Germinal center (tissue), 1 donor: ENCODE measurements around the gene REXO1.

Experiments
- DNase-seq: peaks from one replicate; pipeline ENCODE4 v3.0.0; 2012; ENCODE audit warnings: mixed read lengths, low spot score

REXO1 gene

DNA sequence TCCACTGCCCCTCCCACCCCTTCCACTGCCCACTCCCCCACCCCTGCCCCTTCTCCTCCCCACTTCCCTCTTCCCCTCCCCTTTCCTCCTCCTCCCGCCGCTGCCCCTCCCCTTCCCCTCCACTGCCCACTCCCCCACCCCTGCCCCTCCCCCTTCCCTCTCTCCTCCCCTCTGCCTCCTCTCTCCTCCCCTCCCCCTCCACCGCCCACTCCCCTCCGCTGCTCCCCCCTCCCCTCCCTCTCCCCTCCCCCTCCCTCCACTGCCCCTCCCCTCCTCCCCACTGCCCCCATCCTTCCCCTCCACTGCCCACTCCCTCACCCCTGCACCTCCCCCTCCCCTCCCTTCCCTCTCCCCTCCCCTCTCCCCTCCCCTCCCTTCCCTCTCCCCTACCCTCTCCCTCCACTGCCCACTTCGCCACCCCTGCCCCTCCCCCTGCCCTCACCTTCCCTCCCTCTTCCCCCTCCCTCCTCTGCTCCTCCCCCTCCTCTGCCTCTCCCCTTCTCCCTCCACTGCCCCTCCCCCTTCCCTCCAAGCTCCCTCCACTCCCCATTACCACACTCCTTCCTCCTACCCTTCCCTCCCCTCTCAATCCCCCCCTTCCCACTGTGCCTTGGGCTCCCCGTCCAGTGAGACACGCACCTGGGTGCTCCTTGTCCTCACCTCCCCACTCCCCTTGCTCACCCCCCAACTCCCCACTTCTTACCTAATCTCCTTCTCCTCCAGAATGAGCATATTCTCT is 58.1 kb downstream of the REXO1 start:
- no peak for DNase-seq

DNA sequence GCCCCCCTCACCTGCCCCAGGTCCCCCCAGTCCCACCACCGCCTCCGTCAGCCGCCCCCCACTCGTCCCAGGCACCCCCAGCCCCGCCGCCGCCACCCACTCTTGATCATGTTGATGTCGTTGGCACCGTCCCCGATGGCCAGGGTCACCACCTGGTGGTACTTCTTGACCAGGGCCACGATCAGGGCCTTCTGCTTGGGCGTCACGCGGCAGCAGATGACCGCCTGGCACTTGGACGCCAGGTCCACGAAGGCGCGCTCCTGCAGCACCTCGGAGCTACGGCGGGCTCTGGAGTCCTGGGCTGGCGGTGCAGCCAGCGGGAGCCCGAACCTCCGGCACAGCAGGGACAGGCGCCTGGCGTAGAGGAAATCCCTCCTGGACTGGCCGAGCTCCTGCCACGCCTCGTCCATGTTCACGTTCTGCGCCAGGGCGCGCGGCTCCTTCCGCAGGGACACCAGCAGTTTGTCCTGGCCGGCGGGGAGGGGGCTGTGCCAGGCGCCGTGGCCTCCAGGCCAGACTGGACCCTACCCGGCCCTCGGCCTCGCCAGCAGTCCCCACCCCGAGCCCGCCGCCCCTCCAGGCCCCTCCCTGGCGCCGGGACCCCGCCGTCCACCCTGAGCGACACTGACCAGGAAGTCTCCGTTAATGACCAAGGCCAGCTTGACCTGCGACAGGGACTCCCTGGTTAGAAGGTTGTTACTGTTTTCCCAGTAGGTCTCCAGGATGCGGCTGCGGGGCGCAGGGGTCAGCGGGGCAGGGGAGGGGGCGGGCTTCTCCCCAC is 58.8 kb downstream of the REXO1 start:
- no peak for DNase-seq

DNA sequence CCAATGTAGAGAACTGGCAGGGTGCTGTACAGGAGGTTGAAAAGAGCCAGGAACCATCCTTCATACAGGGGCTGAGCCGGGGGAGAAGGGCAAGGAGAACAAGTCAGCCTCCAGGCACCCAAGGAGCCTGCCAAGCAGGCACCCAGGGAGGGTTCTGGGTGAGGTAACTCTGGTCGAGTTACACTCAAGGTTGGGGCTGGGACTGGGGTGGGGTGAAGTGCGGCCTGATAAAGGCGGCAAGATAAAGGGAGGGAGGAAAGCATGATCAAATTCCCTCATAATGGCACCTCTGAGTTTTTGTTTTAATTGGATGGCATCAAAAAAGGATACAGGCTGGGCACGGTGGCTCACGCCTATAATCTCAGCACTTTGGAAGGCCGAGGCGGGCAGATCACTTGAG is 61.2 kb downstream of the REXO1 start:
- DNase-seq = no peak

DNA sequence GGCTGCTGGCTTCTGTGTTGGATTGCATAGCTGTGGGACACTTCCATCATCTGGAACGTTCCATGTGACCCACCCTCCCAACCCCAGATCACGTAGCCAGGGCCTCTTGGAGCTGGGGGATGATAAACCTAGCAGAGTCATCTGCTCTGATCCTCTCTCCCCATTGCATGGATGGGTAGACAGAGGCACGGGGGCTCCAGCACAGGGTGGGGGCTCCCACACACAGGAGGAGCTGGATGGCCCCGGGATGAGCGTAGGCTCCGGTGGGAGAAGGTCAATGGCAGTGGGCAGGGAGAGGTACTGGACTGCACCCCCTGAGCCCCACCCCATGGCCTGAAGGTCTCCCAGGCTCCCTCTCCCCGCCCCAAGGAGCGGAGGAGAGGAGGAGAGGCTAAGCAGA is 61.6 kb downstream of the REXO1 start:
- DNase-seq = no peak

DNA sequence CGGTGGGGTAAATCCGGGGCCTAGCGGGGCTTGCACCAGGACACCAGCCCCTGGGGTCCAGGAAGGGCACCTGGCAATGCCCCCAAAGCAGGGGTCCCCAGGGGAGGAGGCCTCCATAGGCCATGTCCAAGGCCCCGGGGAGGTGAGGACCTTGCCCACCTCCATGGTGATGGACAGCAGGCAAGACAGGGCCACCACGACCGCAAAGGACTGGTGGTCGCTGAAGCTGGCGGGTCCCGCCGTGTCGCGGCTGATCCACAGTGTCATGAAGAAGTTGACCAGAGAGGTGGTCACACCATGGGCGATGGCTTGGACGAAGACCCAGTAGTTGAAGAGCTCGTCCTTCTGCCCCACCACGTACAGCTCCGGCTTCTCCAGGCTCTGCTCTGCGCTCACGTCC is 63.0 kb downstream of the REXO1 start:
- no peak for DNase-seq

DNA sequence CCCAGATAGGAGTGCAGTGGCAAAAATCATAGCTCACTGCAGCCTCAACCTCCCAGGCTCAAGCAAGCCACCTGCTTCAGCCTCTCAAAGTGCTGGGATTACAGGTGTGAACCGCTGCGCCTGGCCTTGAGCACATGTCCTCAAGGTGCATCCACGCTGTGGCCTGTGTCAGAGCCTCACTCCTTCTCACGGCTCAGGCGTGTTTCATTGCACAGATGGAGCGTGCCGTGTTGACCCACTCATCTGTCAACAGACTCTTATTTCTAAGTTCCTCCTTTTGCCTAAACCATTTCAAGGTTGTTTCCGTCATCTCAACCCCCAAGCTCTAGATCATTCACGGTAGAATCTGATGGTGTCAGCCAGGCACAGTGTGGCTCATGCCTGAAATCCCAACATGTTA is 64.4 kb downstream of the REXO1 start:
- DNase-seq = no peak

DNA sequence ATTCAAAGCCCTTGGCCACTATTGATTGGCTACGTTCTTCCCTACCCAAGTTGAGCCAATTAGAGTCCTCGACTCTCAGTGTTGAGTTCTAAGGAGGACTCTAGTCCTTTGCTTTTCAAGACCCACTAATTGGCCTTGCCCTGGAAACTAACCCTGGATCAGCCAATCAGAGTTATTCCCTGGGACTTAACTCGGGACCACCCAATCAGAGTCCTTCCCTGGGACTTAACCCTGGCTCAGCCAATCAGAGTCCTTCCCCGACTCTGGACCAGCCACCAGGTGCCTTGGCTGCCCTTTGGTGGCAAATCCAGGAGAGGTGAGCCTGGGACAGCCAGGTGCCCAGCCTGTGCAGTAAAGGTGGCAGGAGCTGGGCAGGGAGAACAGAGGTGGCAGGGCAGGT is 64.9 kb downstream of the REXO1 start:
- no peak for DNase-seq

DNA sequence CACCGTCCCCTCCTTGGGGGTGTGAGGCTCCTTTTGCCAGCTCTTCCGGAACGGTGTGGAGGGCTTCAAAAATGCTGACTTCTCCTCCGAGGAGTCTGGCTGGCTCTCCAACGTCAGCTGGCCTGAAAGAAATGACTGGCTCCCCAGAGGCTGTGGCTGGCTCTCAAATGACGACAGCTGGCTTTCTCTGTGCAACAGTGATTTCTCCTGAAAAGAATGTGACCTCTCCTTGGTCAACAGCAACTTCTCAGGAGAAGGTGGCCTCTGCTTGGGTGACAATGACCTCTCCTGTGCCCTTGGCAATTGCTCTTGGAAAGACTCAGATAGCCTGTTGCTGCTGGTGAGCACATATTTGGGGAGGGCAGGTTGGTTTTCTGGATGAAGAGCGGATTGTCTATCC is 65.8 kb downstream of the REXO1 start:
- DNase-seq = no peak

DNA sequence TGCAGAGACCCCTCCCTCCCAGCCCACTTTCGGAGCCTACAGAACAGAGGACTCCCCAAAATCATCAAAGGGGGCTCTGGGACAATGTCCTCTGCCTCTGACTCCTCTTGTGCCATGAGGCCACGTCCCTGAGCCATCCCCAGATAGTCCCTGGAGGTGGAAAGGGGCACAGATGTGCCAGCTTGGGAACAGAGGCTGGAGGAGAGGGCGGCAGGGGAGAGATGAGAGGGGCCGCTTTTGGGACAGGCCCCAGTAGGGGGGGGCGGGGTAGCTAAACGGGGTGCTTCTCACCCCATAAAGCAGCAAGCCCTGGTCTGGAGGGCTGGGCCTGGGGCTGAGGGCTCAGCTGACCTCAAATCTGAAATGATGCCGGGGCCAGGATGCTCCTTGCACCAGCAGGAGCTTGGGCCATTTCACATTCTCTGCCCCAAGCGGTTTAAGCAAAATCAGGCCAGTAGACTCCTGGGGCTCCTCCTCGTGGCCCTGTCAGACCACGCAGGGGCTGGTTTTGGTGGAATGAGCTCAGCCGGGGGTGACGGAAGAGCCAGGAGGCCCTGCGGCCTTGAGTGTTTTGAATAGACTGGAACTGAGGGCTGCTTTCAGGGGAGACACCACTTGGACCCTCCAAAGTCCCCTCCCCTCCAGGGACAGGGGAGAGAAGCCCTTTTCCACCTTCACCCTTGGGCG is 67.9 kb downstream of the REXO1 start:
- DNase-seq = no peak

DNA sequence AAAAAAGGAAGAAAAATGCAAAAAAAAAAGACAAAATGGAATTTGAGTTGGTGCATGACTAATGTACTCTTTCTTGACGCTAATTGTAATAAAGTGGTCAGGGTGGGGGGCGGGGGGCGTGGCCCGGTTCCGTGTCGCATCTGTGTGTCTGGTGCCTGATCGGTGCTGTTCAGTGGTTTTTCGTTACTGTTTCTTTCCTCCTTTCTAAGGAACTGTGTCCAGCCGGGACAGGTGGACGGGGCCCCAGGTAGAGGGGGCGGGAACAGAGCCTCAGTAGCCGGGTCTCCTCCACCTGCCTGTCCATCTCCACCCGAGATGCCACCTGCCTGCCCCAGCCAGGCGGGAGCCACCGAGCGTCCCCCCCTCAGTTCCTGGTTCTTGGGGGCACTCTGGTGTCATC is 68.7 kb downstream of the REXO1 start:
- DNase-seq = no peak

DNA sequence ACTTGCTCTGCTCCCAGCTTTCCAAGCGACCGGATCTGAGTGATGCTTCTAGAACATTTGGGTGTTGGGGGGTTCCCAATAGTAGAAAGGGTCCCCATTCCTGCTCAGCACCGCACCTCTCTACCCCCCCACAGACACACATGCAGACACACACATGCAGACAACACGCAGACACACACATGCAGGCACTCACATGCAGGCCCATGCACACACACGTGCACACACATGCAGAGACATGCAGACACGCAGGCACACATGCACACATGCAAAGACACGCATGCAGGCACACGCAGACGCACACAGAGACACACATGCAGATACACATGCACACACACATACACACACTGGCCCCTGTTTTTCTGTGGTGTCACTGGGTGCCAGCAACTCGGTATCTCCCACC is 71.1 kb downstream of the REXO1 start:
- no peak for DNase-seq

DNA sequence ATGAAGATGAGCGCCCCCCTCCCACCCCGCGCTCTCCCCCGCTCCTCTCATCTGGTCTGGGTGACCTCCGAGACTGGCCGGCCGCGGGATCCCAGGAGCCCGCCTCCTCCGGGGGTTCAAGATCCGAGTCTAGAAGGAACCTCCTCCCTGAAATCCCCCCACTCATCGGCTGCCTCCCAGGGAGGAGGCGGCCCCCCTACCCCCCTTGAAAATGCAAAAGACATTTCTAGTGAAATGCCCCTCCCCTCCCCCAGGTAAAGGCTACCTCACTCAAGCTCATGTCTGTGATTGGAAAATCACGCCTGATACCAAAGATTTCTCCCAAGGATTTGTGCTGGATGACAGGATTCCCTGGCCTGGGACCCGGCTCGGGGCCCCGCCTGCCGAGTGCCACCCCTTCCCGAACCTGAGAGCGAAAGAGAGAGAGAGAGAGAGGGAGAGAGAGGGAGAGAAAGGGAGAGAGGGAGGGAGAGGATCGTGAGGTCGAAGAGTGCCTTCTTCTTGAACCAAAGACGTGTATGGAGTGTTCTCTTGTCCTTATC is 71.6 kb downstream of the REXO1 start:
- DNase-seq = no peak

DNA sequence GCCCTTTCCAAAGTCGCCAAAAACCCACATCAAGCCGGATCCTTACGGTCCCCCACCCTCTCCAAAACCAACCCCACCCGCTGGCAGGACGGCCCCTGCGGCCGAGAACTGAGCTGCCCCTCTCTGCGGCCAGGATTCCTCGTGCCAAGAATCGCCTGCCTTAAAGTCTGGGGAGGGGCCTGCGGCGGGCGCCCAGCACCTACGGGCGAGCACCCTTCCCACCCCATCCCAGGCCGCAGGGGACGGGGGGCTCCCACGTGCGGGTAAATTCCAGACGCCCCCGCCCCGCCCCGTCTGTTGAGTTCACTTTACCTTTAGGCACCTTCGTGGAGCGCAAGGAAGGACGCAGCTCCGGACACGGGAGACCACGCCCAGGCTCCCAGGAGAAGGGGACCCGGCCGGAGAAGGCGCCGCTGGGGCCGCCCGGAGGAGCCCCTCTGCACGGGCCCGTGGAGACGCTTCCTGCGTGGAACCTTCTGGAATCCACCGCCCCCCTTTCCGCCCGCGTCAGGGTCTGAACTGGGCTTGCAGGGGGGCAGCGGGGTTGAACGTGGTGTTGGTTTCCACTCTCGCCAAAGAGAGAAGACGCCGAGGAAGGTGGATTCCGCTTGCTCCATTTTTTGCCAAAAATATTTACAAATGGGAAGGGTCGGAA is 72.2 kb downstream of the REXO1 start:
- DNase-seq = no peak

DNA sequence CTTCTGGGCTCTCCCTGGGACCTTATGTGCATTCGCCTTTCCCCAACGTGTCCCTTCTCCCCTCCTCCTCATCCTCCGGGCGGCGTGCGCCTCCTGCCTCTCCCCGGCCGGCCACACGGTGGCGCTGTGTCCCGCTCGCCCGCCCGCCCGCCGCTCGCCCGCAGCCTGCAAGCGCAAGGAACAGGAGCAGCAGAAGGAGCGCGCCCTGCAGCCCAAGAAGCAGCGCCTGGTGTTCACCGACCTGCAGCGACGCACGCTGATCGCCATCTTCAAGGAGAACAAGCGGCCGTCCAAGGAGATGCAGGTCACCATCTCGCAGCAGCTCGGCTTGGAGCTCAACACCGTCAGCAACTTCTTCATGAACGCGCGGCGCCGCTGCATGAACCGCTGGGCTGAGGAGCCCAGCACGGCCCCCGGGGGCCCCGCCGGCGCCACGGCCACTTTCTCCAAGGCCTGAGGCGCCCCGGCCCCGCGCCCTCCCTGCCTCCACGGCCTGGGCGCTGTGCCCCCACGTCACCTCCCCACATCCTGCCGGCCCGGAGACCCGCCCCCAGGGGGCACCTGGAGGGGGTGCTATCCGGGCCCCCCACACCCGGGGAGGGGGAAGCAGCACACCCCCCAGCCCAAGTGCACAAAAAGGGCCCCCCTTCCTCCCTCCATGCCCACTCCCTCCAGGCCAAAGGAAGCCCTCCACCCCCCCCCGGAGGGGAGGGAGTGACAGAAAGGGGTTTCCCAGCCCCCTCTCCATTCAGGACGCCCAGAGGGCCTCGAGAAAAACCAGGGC is 73.1 kb downstream of the REXO1 start:
- DNase-seq = peak; percentile 66

DNA sequence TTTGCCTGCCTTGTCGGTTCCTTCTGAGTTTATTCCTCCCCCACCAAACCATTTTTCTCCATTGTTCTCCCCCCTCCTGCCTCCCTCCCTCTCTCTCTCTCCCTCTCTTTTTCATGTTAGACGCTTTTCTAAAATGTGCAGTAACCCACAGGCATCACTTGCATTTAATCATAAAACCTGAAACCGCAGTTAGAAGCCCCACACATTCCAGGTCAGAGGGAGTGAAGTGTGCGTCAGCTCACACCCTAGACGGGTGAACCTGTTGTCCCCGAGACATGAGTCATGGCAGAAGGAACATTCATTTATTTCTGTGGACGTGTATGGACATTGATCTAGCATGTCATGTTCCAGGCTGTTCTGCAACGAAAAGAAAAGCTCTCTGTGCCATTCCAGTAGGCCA is 75.1 kb downstream of the REXO1 start:
- no peak for DNase-seq

DNA sequence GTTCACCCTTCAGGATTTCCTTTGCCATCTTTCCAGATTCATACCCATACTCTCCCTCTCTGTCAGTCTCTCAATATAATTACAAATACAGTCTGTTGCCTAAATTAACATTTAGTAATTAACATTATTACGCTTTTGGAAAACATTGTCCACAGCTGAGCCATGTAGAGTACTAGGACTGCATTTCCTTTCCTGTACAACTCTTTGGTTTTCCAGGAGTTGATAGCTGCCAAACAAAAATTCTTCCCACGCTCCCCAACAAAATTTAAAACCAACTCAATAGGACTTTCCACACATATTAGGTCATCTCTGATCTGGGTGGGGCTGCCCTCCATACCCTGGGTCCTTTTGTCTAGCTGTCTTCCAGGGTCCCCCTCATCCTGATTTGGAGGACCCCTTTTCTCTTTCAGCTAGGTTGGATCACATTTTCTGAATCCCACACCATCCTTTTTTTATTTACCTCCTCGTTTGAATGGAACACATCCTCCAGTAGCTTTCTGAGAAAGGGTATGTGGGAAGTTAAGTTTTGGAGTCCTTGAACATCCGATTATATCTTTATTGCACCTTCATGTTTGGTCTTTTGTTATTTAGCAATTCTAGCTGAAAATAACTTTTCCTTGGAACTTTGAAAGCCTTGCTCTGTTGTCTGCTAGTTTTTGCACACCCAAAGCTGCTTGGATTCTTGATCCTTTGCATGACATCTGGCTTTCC is 77.3 kb downstream of the REXO1 start:
- no peak for DNase-seq

DNA sequence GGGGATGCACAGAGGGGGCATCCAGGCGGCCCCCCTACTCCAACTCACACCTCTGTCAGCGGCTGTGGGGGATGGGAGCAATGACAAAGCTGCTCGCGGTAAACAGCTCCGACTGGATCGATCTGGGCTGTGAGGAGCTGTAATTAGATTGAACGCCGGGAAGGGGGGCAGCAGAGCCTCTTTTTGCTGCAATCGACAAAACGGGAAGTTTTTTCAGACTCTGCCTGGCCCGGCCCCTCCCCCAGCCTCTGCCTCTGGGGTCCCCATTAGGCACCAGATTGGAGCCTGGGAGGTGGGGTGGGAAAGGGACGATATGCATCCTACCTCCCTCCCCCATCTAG is 78.7 kb downstream of the REXO1 start:
- DNase-seq = no peak

DNA sequence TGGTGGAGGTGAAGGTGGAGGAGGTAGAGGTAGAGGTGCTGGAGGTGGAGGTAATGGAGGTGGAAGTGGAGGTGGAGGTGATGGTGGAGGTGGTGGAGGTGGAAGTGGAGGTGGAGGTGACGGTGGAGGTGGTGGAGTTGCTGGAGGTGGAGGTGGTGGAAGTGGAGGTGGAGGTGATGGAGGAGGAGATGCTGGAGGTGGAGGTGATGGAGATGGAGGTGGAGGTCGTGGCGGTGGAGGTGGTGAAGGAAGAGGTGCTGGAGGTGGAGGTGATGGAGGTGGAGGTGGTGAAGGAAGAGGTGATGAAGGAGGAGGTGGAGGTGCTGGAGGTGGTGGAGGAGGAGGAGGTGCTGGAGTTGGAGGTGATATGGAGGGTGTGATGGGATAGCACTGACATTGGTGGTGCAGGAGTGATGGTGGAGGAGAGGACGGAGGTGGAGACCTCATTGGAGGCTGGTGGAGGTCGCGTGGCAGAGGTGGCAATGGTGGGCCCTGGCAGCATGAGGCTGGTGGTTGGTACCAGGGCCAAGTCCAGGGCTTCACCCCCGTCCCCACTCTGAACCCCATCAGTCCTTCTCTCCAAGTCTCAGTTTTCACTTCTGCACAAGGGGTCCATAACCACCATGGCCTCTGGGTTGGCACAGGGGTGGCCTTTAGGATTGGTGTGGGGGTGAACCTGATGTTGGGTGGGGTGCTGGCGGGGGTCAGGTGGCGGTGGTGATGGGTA is 79.2 kb downstream of the REXO1 start:
- no peak for DNase-seq

DNA sequence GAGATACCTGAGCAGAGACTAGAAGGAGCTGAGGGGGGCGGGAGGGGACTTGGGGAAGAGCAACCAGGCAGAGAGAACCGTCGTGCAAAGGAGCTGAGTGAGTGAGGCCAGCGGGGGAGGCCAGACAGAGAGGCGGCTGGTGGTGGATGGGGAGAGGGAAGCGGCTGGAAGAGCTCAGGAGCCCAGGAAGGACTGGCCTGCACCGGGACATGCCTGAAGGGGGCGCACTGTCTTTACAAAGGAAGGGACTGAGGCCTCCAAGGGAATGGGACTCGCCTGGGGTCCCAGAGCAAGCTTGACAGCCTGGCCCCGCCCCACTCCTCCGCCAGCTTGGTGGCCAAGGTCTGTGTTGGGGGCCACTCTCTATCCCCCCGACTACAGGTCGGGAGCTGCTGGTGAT is 80.0 kb downstream of the REXO1 start:
- no peak for DNase-seq

DNA sequence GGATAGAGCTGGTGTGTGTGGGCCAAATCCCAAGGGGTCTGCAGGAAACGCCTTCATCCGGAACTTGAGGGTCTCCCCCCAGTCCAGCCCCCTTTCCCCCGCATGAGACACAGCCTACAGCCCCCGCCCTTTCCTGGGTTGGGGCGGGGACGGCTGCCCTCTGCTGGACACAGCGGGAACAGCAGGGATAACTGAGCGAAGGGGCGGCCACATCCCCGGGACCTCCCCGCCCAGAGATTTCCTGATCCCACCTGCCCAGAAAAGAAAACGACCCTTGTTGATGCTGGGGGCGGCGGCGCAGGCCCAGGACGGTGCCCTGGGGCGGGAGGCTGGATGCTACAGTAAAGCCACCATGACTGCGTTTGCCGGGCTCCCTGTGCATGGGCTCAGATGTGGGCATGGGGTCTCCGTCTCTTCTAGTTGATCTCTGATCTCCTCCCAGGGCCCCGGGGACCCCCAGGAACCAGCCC is 80.8 kb downstream of the REXO1 start:
- peak; percentile 90 for DNase-seq
